ENCODE measurements around the gene PTMA.
"Not testable (repeated sequence)": the region's sequence is repeated elsewhere in the genome, so short reads cannot be mapped to it uniquely, and the experiment has no call there.

PTMA gene

GRCh38 chr2:231699006-231699405 is 9.3 kb upstream of the PTMA start:
- peak; percentile 24 for DNase-seq

- no peak for DNase-seq
These were observed 6.6 kb upstream of the PTMA start for GRCh38 chr2:231701456-231702373.

GRCh38 chr2:231704017-231704416 is 4.3 kb upstream of the PTMA start:
- DNase-seq = no peak

GRCh38 chr2:231706731-231707624 is 1.3 kb upstream of the PTMA start:
- peak; percentile 93 for DNase-seq

GRCh38 chr2:231707625-231707926 is 749 bp upstream of the PTMA start:
- no peak for DNase-seq

GRCh38 chr2:231708773-231709635 is 679 bp downstream of the PTMA start:
- no peak for DNase-seq

GRCh38 chr2:231709636-231709980 is 1.3 kb downstream of the PTMA start:
- peak; percentile 17 for DNase-seq

- DNase-seq = peak; percentile 57
These were observed 1.9 kb downstream of the PTMA start for GRCh38 chr2:231709981-231710798.

- DNase-seq = no peak
These were observed 2.7 kb downstream of the PTMA start for GRCh38 chr2:231710799-231711676.

- DNase-seq = no peak
These were observed 3.5 kb downstream of the PTMA start for GRCh38 chr2:231711677-231712450.

- DNase-seq = not testable (repeated sequence)
These were observed 4.2 kb downstream of the PTMA start for GRCh38 chr2:231712451-231713021.

- DNase-seq = not testable (repeated sequence)
These were observed 5.0 kb downstream of the PTMA start for GRCh38 chr2:231713406-231713729.

- peak; percentile 66 for DNase-seq
These were observed 5.7 kb downstream of the PTMA start for GRCh38 chr2:231713730-231714638.

- peak; percentile 60 for DNase-seq
These were observed 6.5 kb downstream of the PTMA start for GRCh38 chr2:231714639-231715498.

- DNase-seq = no peak
These were observed 7.1 kb downstream of the PTMA start for GRCh38 chr2:231715499-231715837.

GRCh38 chr2:231715988-231716616 is 7.8 kb downstream of the PTMA start:
- no peak for DNase-seq

GRCh38 chr2:231716666-231717280 is 8.4 kb downstream of the PTMA start:
- no peak for DNase-seq

Measured in NCI-H1092 (cell line).